Hepatocyte (in vitro differentiated cells): Measurements from ENCODE around the gene GALNT15. TPM values are rescaled to one million over a fixed set of nuclear protein-coding genes. Genes with fewer than 3 reads are reported as not detected.

Source experiments
- DNase-seq: peaks from one replicate; pipeline ENCODE4 v3.0.0-alpha.2; 2016; ENCODE audit warnings: low spot score
- H2AFZ ChIP-seq: fragments of 200-600 bp; sonication (generic); 2 replicates; pipeline ENCODE4 v1.6.0; 2016; ENCODE audit warnings: antibody characterized with exemption, mild to moderate bottlenecking
- H3K27ac ChIP-seq: fragments of 200-600 bp; sonication (generic); 2 replicates; pipeline ENCODE4 v1.5.1; 2016; ENCODE audit warnings: mild to moderate bottlenecking
- H3K27me3 ChIP-seq: fragments of 200-600 bp; sonication (generic); 2 replicates; pipeline ENCODE4 v1.6.1; 2016
- H3K36me3 ChIP-seq: fragments of 200-600 bp; sonication (generic); replicated peaks from 2 replicates; pipeline ENCODE4 v1.5.1; 2016; ENCODE audit warnings: low read depth; ENCODE audit not compliant: insufficient read depth
- H3K4me1 ChIP-seq: fragments of 200-600 bp; sonication (generic); 2 replicates; pipeline ENCODE4 v1.5.1; 2016; ENCODE audit warnings: mild to moderate bottlenecking, moderate library complexity; ENCODE audit not compliant: insufficient read depth
- H3K4me2 ChIP-seq: fragments of 200-600 bp; sonication (generic); 2 replicates; pipeline ENCODE4 v1.6.0; 2016
- H3K4me3 ChIP-seq: fragments of 200-600 bp; sonication (generic); 2 replicates; pipeline ENCODE4 v1.5.1; 2016; ENCODE audit warnings: mild to moderate bottlenecking
- H3K79me2 ChIP-seq: fragments of 200-600 bp; sonication (generic); 2 replicates; pipeline ENCODE4 v1.6.0; 2017; ENCODE audit warnings: mild to moderate bottlenecking
- H3K9me2 ChIP-seq: fragments of 200-600 bp; sonication (generic); replicated peaks from 2 replicates; pipeline ENCODE4 v1.6.0; 2017; ENCODE audit warnings: mild to moderate bottlenecking; ENCODE audit not compliant: insufficient read depth
- H3K9me3 ChIP-seq: fragments of 200-600 bp; sonication (generic); 2 replicates; pipeline ENCODE4 v1.5.1; 2016; ENCODE audit warnings: low read depth, mild to moderate bottlenecking
- H4K20me1 ChIP-seq: fragments of 200-600 bp; sonication (generic); 2 replicates; pipeline ENCODE4 v1.6.0; 2016; ENCODE audit warnings: mild to moderate bottlenecking; ENCODE audit not compliant: insufficient read depth, poor library complexity, severe bottlenecking
- EZH2 ChIP-seq: fragments of 200-600 bp; sonication (generic); IDR thresholded peaks from 2 replicates; pipeline ENCODE4 v1.6.1; 2016; ENCODE audit warnings: antibody characterized with exemption, mild to moderate bottlenecking, borderline replicate concordance
- EZH2phosphoT487 ChIP-seq: fragments of 200-600 bp; sonication (generic); IDR thresholded peaks from one replicate; pipeline ENCODE4 v1.6.1; 2018; ENCODE audit warnings: antibody characterized with exemption, mild to moderate bottlenecking, low read depth, moderate library complexity; ENCODE audit not compliant: unreplicated experiment, severe bottlenecking
- WGBS: methylation state at CpG from one replicate; pipeline ENCODE4 v1.1.6; 2016; ENCODE audit warnings: low lambda C conversion rate; ENCODE audit errors: missing lambda C conversion rate; 5-methylcytosine and 5-hydroxymethylcytosine counted together
- polyA plus RNA-seq: library from polyadenylated mRNA; unstranded; fragments of >200 nt; fragmentation: Nextera tagmentation; extraction: Ambion mirVana; gene quantifications from 2 replicates; pipeline ENCODE4 v1.2.1, GENCODE V29; 2016
- total RNA-seq: library from RNA; depleted of rRNA; stranded (reverse); fragments of >200 nt; gene quantifications from 2 replicates; pipeline ENCODE4 v1.2.3, GENCODE V29; 2014
- TF ChIP-seq, protein P1 (sequence below): fragments of 200-600 bp; sonication (generic); IDR thresholded peaks from 2 replicates; pipeline ENCODE4 v1.5.1; 2016; ENCODE audit warnings: antibody characterized with exemption, mild to moderate bottlenecking; ENCODE audit not compliant: poor library complexity

The GALNT15 gene
- total and polyA plus RNA-seq, 2 experiments from 2014 or later, result 1.1 to 1.4 TPM

DNA sequence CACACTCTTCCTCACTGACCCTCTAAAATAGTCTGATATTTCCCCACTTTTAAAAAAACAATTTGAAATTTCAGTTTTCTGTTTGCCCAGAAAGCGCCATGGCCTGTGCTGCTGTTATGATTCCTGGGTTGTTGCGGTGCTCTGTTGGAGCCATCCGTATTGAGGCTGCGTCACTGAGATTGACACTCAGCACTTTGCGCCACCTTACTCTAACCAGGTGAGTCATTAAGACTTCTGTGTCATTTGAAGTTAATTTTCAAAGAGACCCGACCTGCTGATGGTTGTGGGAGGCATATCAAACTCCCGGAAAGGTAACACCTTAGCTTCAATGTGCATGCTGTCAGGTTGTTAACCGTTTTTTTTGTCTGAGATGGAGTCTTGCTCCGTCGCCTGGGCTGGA lies 96.4 kb downstream of the GALNT15 start:
- H3K79me2 ChIP-seq, result peaks cover 31% of the 10 kb centered on the region
- no peak overlapping the region for H3K4me3 ChIP-seq
- 94% methylated on average over 10 of the region's 10 CpGs for WGBS
- H3K27me3 ChIP-seq, result no peaks in the 10 kb centered on the region
- no peaks in the 10 kb centered on the region for H4K20me1 ChIP-seq
- no peaks in the 10 kb centered on the region for H3K9me3 ChIP-seq
- no peak overlapping the region for H3K27ac ChIP-seq
- TF ChIP-seq EZH2phosphoT487 (no peak), EZH2 (no peak)
- TF ChIP-seq, protein P1, sequence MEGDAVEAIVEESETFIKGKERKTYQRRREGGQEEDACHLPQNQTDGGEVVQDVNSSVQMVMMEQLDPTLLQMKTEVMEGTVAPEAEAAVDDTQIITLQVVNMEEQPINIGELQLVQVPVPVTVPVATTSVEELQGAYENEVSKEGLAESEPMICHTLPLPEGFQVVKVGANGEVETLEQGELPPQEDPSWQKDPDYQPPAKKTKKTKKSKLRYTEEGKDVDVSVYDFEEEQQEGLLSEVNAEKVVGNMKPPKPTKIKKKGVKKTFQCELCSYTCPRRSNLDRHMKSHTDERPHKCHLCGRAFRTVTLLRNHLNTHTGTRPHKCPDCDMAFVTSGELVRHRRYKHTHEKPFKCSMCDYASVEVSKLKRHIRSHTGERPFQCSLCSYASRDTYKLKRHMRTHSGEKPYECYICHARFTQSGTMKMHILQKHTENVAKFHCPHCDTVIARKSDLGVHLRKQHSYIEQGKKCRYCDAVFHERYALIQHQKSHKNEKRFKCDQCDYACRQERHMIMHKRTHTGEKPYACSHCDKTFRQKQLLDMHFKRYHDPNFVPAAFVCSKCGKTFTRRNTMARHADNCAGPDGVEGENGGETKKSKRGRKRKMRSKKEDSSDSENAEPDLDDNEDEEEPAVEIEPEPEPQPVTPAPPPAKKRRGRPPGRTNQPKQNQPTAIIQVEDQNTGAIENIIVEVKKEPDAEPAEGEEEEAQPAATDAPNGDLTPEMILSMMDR, result no peak
- no peak overlapping the region for H2AFZ ChIP-seq
- no peaks in the 10 kb centered on the region for H3K9me2 ChIP-seq
- H3K4me1 ChIP-seq, result peaks cover 14% of the 10 kb centered on the region
- DNase-seq, result no peak
- H3K36me3 ChIP-seq, result no peaks in the 10 kb centered on the region
- H3K4me2 ChIP-seq, result no peak overlapping the region

DNA sequence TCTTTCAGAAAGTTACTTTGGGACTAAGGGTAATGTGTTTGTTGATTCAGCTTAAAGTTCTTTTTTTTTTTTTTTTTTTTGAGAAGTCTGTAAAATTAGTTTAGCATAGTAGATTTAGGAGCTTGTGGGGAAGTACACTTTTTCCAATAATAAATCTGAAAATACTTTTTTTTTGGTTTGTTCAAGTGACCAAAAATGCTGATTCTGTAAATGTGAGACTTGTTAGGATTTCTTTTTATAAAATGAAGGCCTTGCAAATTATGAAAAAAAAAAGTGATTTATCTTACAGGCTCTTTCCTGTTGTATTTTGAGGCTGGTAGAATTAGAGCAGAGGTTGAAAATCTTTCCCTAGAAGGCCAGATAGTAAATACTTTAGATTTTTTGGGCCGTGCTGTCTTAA lies 98.1 kb downstream of the GALNT15 start:
- WGBS, result 77% methylated on average over 1 of the region's 1 CpG
- Histone ChIP-seq H3K79me2 (peaks cover 14% of the 10 kb centered on the region), H4K20me1 (no peaks in the 10 kb centered on the region), H3K9me3 (no peaks in the 10 kb centered on the region), H3K27me3 (no peaks in the 10 kb centered on the region), H3K4me2 (no peak overlapping the region), H3K4me1 (peaks cover 3% of the 10 kb centered on the region), H2AFZ (no peak overlapping the region), H3K9me2 (no peaks in the 10 kb centered on the region), H3K4me3 (no peak overlapping the region), H3K27ac (no peak overlapping the region), H3K36me3 (no peaks in the 10 kb centered on the region)
- DNase-seq, result no peak
- TF ChIP-seq EZH2 (no peak), EZH2phosphoT487 (no peak)
- TF ChIP-seq, protein P1, result no peak

GRCh38 chr3:16273867-16274266 lies 99.4 kb downstream of the GALNT15 start:
- no peak overlapping the region for H3K4me3 ChIP-seq
- H3K9me3 ChIP-seq, result no peaks in the 10 kb centered on the region
- H3K79me2 ChIP-seq, result peaks cover 4% of the 10 kb centered on the region
- H3K4me1 ChIP-seq, result no peaks in the 10 kb centered on the region
- no peak for DNase-seq
- no peaks in the 10 kb centered on the region for H3K9me2 ChIP-seq
- no peak overlapping the region for H3K27ac ChIP-seq
- H4K20me1 ChIP-seq, result no peaks in the 10 kb centered on the region
- TF ChIP-seq EZH2 (no peak), EZH2phosphoT487 (no peak)
- TF ChIP-seq, protein P1, result no peak
- 100% methylated on average over 2 of the region's 2 CpGs for WGBS
- no peak overlapping the region for H2AFZ ChIP-seq
- H3K4me2 ChIP-seq, result no peak overlapping the region
- H3K27me3 ChIP-seq, result no peaks in the 10 kb centered on the region
- H3K36me3 ChIP-seq, result no peaks in the 10 kb centered on the region

- no peaks in the 10 kb centered on the region for H3K27me3 ChIP-seq
- H3K79me2 ChIP-seq, result no peaks in the 10 kb centered on the region
- H3K36me3 ChIP-seq, result no peaks in the 10 kb centered on the region
- peak overlapping the region; percentile 43 for H3K27ac ChIP-seq
- H2AFZ ChIP-seq, result no peak overlapping the region
- no peak for DNase-seq
- no peaks in the 10 kb centered on the region for H3K9me2 ChIP-seq
- no peak overlapping the region for H3K4me2 ChIP-seq
- no peaks in the 10 kb centered on the region for H3K9me3 ChIP-seq
- 84% methylated on average over 3 of the region's 3 CpGs for WGBS
- TF ChIP-seq EZH2 (no peak), EZH2phosphoT487 (no peak)
- TF ChIP-seq, protein P1, result no peak
- no peak overlapping the region for H3K4me3 ChIP-seq
- H3K4me1 ChIP-seq, result no peaks in the 10 kb centered on the region
- H4K20me1 ChIP-seq, result no peaks in the 10 kb centered on the region
Measured at GRCh38 chr3:16277471-16277870, 103.0 kb downstream of the GALNT15 start.
